B cell (primary cell): Measurements from ENCODE around the gene STK35. TPM values are rescaled to one million over a fixed set of nuclear protein-coding genes. Genes with fewer than 3 reads are reported as not detected.
"Not testable (repeated sequence)": the region's sequence is repeated elsewhere in the genome, so short reads cannot be mapped to it uniquely, and the experiment has no call there.

Experiments used
- ATAC-seq: fragments of 200-7000 bp; cut with Tn5 transposase; one replicate; pipeline ENCODE4 v1.10.0; 2021; ENCODE audit warnings: low read depth, mild to moderate bottlenecking, moderate number of reproducible peaks, moderate library complexity
- CTCF ChIA-PET: fragments of 350-600 bp; sonication (Branson Sonifier 250); formaldehyde crosslinking; loops from one replicate; lab custom pipeline; 2021; ENCODE audit warnings: antibody characterized with exemption, inconsistent platforms; lab: Charles Lee
- POLR2A ChIA-PET: fragments of 350-600 bp; sonication (Branson Sonifier 250); formaldehyde crosslinking; loops from one replicate; lab custom pipeline; 2021; ENCODE audit warnings: antibody characterized with exemption; lab: Charles Lee
- DNase-seq: peaks from one replicate; pipeline ENCODE4 v3.0.0; 2013
- H2AFZ ChIP-seq: 2 replicates; pipeline ENCODE4 v1.6.1; 2012; ENCODE audit warnings: mild to moderate bottlenecking, low read depth, low read length; ENCODE audit not compliant: insufficient read depth, poor library complexity, severe bottlenecking
- H3K27ac ChIP-seq, 2 donors: 1 replicate in 1 of 2; 2 replicates in 1 of 2; pipeline ENCODE4 v1.5.1; 2012 to 2013; ENCODE audit warnings: low read length in 2 of 2, mild to moderate bottlenecking in 2 of 2, moderate library complexity in 1 of 2
- H3K27me3 ChIP-seq, 4 experiments: fragments of 200-600 bp in 1 of 4; sonication (generic) in 1 of 4; replicated peaks in 1 of 4; 1 replicate in 2 of 4; 2 replicates in 2 of 4; pipeline versions ENCODE4 v1.6.1 to v1.7.0; 2013 to 2016; ENCODE audit warnings: low read length in 3 of 4, mild to moderate bottlenecking in 2 of 4, mixed read lengths in 1 of 4, moderate library complexity in 1 of 4; ENCODE audit not compliant: insufficient read depth in 4 of 4, control insufficient read depth in 3 of 4; ENCODE audit errors: control extremely low read depth in 1 of 4
- H3K36me3 ChIP-seq, 2 experiments: replicated peaks in 1 of 2; 1 replicate in 1 of 2; 2 replicates in 1 of 2; pipeline versions ENCODE4 v1.6.1 to v1.7.1; 2013; ENCODE audit warnings: low read length in 1 of 2; ENCODE audit not compliant: insufficient read depth in 2 of 2, control insufficient read depth in 1 of 2; ENCODE audit errors: control extremely low read depth in 1 of 2, extremely low read depth in 1 of 2
- H3K4me1 ChIP-seq, 2 donors: fragments of 200-600 bp in 1 of 2; sonication (generic) in 1 of 2; 1 replicate in 1 of 2; 2 replicates in 1 of 2; pipeline versions ENCODE4 v1.5.1 to v1.6.1; 2013 to 2017; ENCODE audit warnings: low read length in 2 of 2; ENCODE audit not compliant: control insufficient read depth in 2 of 2, insufficient read depth in 2 of 2
- H3K4me2 ChIP-seq: replicated peaks from 2 replicates; pipeline ENCODE3; 2012; ENCODE audit warnings: mild to moderate bottlenecking, low read depth, low read length; ENCODE audit not compliant: poor library complexity, severe bottlenecking
- H3K4me3 ChIP-seq, 5 experiments: fragments of 200-600 bp in 1 of 5; sonication (generic) in 1 of 5; 1 replicate in 3 of 5; 2 replicates in 2 of 5; pipeline versions ENCODE4 v1.5.1 to v1.7.0; 2011 to 2016; ENCODE audit warnings: low read length in 4 of 5, mild to moderate bottlenecking in 4 of 5, low read depth in 2 of 5, control low read depth in 1 of 5, moderate library complexity in 1 of 5; ENCODE audit not compliant: insufficient read depth in 1 of 5; ENCODE audit errors: control extremely low read depth in 1 of 5, extremely low read depth in 1 of 5
- H3K79me2 ChIP-seq: fragments of 200-600 bp; sonication (generic); one replicate; pipeline ENCODE4 v1.6.0; 2016; ENCODE audit warnings: low read length; ENCODE audit not compliant: control insufficient read depth, insufficient read depth
- H3K9ac ChIP-seq: fragments of 200-600 bp; sonication (generic); 2 replicates; pipeline ENCODE4 v1.6.1; 2017; ENCODE audit warnings: mild to moderate bottlenecking, low read length, moderate library complexity
- H3K9me3 ChIP-seq, 3 donors: one replicate each; pipeline versions ENCODE4 v1.6.1 to v1.7.1; 2013; ENCODE audit warnings: low read length in 2 of 3; ENCODE audit not compliant: control insufficient read depth in 2 of 3, insufficient read depth in 1 of 3; ENCODE audit errors: control extremely low read depth in 1 of 3
- H4K20me1 ChIP-seq: 2 replicates; pipeline ENCODE4 v1.6.0; 2012; ENCODE audit warnings: mild to moderate bottlenecking, low read length; ENCODE audit not compliant: insufficient read depth, control insufficient read depth, poor library complexity, severe bottlenecking
- H3K27ac Mint-ChIP-seq: one replicate; pipeline ENCODE4 v1.8.0; 2021; ENCODE audit warnings: mixed read lengths
- H3K27me3 Mint-ChIP-seq: one replicate; pipeline ENCODE4 v1.8.0; 2021; ENCODE audit warnings: mixed read lengths
- H3K4me1 Mint-ChIP-seq: one replicate; pipeline ENCODE4 v1.8.0; 2021; ENCODE audit warnings: mixed read lengths
- H3K4me3 Mint-ChIP-seq: one replicate; pipeline ENCODE4 v1.8.0; 2021; ENCODE audit warnings: mixed read lengths
- H3K9me3 Mint-ChIP-seq: one replicate; pipeline ENCODE4 v1.8.0; 2022; ENCODE audit warnings: mixed read lengths; ENCODE audit not compliant: insufficient read depth
- CTCF ChIP-seq: fragments of 200-600 bp; IDR thresholded peaks from one replicate; pipeline ENCODE4 v1.8.0; 2022; ENCODE audit warnings: antibody characterized with exemption, mild to moderate bottlenecking
- EZH2 ChIP-seq: IDR thresholded peaks from 2 replicates; pipeline ENCODE4 v1.6.1; 2012; ENCODE audit warnings: borderline replicate concordance, low read depth, mild to moderate bottlenecking, moderate library complexity, low read length; ENCODE audit not compliant: insufficient read depth, poor library complexity, severe bottlenecking
- WGBS: methylation state at CpG from one replicate; pipeline ENCODE4 v1.1.5; 2013; ENCODE audit warnings: missing lambda C conversion rate; ENCODE audit not compliant: insufficient coverage; 5-methylcytosine and 5-hydroxymethylcytosine counted together
- intact Hi-C: fragments of 100-400 bp; cut with micrococcal nuclease; formaldehyde crosslinking; loops from one replicate; pipeline ENCODE4 v1.10.0; 2022
- polyA plus RNA-seq: library from polyadenylated mRNA; depleted of rRNA; stranded (reverse); fragments of >200 nt; gene quantifications from 2 replicates; pipeline ENCODE4 v1.2.3, GENCODE V29; 2012
- total RNA-seq, 2 donors: library from RNA; stranded (reverse); fragments of 120-200 nt in 1 of 2; gene quantifications; 1 replicate in 1 of 2; 2 replicates in 1 of 2; pipeline versions ENCODE4 v1.2.3 to v1.2.4, GENCODE V29; 2013 to 2022

STK35 gene
- total and polyA plus RNA-seq, 2 donors (not counting 1 experiment from before 2014, with no cell fraction given), result 12.8 to 23.9 TPM

GRCh38 chr20:2179949-2180348, 78.3 kb downstream of the STK35 start:
- DNase-seq, result no peak
- WGBS, result 0% methylated on average over 2 of the region's 2 CpGs
- peaks cover 6% of the 10 kb centered on the region for H3K4me1 Mint-ChIP-seq

DNA sequence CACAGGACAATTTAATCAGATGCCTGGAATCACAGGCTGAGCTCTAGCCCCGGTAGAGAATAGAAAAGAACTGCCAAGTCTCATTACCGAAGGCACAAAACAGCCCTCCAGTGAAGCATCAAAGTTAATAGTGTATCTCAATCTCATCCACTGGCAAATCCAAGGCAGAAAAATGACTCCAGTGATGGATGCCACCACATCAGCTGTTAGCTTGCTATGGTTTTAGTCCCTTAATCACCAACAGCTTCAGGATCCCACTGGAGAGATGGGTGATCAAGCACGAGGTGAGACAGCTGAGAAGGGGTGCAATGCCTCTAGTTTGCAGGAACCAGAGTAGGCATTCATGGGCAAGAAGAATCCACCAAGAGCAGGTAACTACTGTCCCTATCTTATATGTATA, 81.8 kb downstream of the STK35 start:
- Histone ChIP-seq H3K4me1 (no peaks in the 10 kb centered on the region), H3K27ac (no peak overlapping the region), H3K9me3 (peaks cover 0 to 5% (median 0%) of the 10 kb centered on the region in 3 donors), H3K79me2 (no peaks in the 10 kb centered on the region), H3K36me3 (no peaks in the 10 kb centered on the region), H2AFZ (no peak overlapping the region), H3K4me3 (no peak overlapping the region), H3K4me2 (no peak overlapping the region), H4K20me1 (no peaks in the 10 kb centered on the region), H3K9ac (no peak overlapping the region), H3K27me3 (peaks cover 0 to 3% (median 0%) of the 10 kb centered on the region in 4 experiments)
- peaks cover 3% of the 10 kb centered on the region for H3K4me1 Mint-ChIP-seq
- peaks cover 13% of the 10 kb centered on the region for H3K27me3 Mint-ChIP-seq
- H3K9me3 Mint-ChIP-seq, result peaks cover 6% of the 10 kb centered on the region
- ATAC-seq (no peak), DNase-seq (no peak)
- no peak for TF ChIP-seq EZH2
- TF ChIP-seq CTCF, result no peak
- POLR2A ChIA-PET, result no interaction called here
- intact Hi-C loops, result no loop called here
- no peak overlapping the region for H3K4me3 Mint-ChIP-seq
- CTCF ChIA-PET, result interaction anchor here (1.1 kb wide), 1 partner anchor 9 kb away, joined by 4 read pairs; no protein-coding TSS in a partner anchor
- H3K27ac Mint-ChIP-seq, result no peak overlapping the region
- 79% methylated on average over 2 of the region's 3 CpGs for WGBS

More at GRCh38 chr20:2179949-2180348, 78.3 kb downstream of the STK35 start:
- Mint-ChIP-seq H3K27ac (no peak overlapping the region), H3K4me3 (no peak overlapping the region), H3K9me3 (no peaks in the 10 kb centered on the region), H3K27me3 (peaks cover 27% of the 10 kb centered on the region)
- no peaks in the 10 kb centered on the region for H3K4me1 ChIP-seq
- no peak overlapping the region for H3K4me2 ChIP-seq
- intact Hi-C loops, result no loop called here
- ChIA-PET POLR2A (no interaction called here), CTCF (interaction anchor here (1.5 to 2.7 kb wide), 2 partner anchors 7 to 9 kb away, joined by 5 to 17 read pairs; no protein-coding TSS in a partner anchor)
- H4K20me1 ChIP-seq, result no peaks in the 10 kb centered on the region
- H3K36me3 ChIP-seq, result no peaks in the 10 kb centered on the region
- no peak overlapping the region for H3K4me3 ChIP-seq
- H3K9me3 ChIP-seq, result no peaks in the 10 kb centered on the region
- ATAC-seq, result no peak
- H3K9ac ChIP-seq, result no peak overlapping the region
- no peak overlapping the region for H3K27ac ChIP-seq
- H2AFZ ChIP-seq, result no peak overlapping the region
- peaks cover 0 to 5% (median 0%) of the 10 kb centered on the region in 4 experiments for H3K27me3 ChIP-seq
- TF ChIP-seq EZH2 (no peak), CTCF (no peak)
- no peaks in the 10 kb centered on the region for H3K79me2 ChIP-seq

DNA sequence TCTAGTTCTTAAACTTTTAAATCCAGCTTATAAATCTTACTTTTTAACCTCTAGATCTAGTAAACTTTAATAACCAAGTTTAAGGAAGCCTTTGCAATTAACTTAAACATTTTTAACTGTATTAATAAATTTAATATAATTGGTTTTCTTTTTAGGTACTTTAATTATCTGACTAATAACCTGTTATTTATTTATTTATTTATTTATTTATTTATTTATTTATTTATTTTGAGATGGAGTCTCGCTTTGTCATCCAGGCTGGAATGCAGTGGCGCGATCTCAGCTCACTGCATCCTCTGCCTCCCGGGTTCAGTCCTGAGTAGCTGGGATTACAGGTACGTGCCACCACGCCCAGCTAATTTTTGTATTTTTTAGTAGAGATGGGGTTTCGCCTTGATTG, 83.3 kb downstream of the STK35 start:
- H3K4me2 ChIP-seq, H3K9me3 Mint-ChIP-seq, H3K4me3 Mint-ChIP-seq, H3K27ac ChIP-seq, H3K27ac Mint-ChIP-seq, H2AFZ ChIP-seq, H3K79me2 ChIP-seq, H3K4me1 ChIP-seq, H3K36me3 ChIP-seq, H3K4me1 Mint-ChIP-seq, ATAC-seq, H3K27me3 ChIP-seq, H3K4me3 ChIP-seq, intact Hi-C loops, H4K20me1 ChIP-seq, H3K9ac ChIP-seq, POLR2A ChIA-PET, H3K9me3 ChIP-seq, DNase-seq: not testable (repeated sequence)
- CTCF ChIA-PET, result interaction anchor here (0.9 kb wide), 1 partner anchor 13 kb away, joined by 3 read pairs; no protein-coding TSS in a partner anchor
- WGBS, result 100% methylated on average over 1 of the region's 7 CpGs
- peaks cover 11% of the 10 kb centered on the region for H3K27me3 Mint-ChIP-seq
